Measurements from ENCODE around the gene ATF7IP.
A peak's percentile ranks its signal among the peaks of the same experiment; 100 is the strongest.
"Not testable (repeated sequence)": the region's sequence is repeated elsewhere in the genome, so short reads cannot be mapped to it uniquely, and the experiment has no call there.

The ATF7IP gene, protein sequence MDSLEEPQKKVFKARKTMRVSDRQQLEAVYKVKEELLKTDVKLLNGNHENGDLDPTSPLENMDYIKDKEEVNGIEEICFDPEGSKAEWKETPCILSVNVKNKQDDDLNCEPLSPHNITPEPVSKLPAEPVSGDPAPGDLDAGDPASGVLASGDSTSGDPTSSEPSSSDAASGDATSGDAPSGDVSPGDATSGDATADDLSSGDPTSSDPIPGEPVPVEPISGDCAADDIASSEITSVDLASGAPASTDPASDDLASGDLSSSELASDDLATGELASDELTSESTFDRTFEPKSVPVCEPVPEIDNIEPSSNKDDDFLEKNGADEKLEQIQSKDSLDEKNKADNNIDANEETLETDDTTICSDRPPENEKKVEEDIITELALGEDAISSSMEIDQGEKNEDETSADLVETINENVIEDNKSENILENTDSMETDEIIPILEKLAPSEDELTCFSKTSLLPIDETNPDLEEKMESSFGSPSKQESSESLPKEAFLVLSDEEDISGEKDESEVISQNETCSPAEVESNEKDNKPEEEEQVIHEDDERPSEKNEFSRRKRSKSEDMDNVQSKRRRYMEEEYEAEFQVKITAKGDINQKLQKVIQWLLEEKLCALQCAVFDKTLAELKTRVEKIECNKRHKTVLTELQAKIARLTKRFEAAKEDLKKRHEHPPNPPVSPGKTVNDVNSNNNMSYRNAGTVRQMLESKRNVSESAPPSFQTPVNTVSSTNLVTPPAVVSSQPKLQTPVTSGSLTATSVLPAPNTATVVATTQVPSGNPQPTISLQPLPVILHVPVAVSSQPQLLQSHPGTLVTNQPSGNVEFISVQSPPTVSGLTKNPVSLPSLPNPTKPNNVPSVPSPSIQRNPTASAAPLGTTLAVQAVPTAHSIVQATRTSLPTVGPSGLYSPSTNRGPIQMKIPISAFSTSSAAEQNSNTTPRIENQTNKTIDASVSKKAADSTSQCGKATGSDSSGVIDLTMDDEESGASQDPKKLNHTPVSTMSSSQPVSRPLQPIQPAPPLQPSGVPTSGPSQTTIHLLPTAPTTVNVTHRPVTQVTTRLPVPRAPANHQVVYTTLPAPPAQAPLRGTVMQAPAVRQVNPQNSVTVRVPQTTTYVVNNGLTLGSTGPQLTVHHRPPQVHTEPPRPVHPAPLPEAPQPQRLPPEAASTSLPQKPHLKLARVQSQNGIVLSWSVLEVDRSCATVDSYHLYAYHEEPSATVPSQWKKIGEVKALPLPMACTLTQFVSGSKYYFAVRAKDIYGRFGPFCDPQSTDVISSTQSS

DNA sequence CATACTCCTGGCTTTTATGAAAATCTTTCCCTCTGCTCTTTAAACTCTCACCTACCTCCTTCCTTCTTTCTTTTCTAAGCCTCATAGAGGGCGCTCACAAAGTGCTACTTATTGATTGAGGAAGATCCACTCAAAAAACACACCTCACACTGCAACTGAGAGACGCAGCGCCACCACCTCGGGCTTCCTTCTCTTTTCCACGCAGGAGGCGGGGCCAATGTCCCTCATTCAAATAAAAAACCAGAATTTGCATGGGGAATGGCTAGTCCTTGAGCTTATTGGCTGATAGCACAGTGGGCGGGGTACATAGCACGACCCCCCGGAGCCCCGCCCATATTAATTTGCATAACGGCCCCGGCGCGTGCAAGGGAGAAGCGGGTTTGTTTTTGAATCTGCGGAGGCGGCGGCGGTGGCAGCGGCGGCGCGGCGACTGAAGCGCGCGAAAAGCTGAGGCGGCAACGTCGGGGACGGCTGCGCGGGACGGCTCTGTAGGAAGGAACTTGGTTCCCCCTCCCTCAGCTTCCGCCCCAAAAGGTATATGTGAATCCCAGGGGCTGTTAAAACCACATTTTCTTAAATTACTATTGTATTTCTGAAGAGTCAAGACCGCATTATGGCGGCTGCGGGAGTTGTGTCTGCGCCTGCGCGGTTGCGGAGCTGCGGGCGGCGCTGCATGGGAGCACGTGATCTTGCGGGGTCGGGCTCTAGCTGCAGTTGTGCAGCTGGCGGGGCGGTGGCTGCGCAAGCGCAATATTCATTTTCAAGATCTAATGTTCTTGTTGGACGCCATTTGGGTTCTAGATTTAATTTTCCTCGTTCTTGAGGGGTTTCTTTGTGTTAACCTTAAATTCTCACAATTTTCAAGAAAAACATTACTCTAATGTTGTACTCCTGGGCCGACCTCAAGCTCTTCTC lies at the start of gene ATF7IP:
ATF7IP (plus strand) TSS at position 389 of the 915 bp plus-strand sequence. CDS start 58,234 bp downstream, outside the sequence.
- DNase-seq: peak; percentile 98

DNA sequence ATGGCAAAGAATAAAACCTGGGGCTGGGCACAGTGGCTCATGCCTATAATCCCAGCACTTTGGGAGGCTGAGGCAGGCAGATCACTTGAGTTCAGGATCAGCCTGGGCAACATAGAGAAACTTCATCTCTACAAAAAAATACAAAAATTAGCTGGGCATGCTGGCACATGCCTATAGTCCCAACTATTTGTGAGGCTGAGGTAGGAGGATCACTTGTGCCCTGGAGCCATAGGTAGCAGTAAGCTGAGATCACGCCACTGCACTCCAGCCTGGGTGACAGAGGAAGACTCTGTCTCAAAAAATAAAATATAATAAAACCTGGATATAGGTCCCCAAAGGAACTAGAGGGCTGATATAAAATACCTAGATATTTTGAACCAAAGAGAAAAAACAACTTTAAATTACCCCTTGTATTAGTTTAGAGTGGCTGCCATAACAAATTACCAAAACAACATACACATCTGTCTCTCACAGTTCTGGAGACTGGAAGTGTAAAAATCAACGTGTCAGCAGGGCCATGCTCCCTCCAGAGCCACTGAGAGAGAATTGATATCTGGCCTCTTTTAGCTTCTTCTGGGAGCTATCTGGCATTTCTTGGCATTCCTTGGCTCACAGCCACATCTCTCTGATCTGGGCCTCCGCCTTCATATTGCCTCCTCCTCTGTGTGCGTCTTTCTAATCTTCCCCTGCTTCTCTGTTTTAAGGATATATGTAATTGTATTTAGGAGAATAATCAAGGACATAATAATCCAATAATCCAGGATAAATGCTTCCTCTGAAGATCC lies 47.9 kb upstream of the ATF7IP start:
- no peak for DNase-seq

DNA sequence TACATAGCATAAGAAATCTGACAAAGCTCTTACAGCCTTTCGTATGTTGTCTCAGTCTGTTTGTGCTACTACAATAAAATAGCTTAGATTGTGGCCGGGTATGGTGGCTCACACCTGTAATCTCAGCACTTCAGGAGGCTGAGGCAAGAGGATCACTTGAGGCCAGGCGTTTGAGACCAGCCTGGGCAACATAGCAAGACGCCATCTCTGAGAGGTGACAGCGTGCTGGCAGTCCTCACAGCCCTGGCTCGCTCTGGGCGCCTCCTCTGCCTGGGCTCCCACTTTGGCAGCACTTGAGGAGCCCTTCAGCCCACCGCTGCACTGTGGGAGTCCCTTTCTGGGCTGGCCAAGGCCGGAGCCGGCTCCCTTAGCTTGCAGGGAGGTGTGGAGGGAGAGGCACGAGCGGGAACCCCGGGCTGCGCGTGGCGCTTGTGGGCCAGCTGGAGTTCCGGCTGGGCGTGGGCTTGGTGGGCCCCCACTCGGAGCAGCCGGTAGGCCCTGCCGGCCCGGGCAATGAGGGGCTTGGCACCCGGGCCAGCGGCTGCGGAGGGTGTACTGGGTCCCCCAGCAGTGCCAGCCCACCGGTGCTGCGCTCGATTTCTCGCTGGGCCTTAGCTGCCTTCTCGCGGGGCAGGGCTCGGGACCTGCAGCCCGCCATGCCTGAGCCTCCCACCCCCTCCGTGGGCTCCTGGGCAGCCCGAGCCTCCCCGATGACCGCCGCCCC lies 45.6 kb upstream of the ATF7IP start:
- not testable (repeated sequence) for DNase-seq

DNA sequence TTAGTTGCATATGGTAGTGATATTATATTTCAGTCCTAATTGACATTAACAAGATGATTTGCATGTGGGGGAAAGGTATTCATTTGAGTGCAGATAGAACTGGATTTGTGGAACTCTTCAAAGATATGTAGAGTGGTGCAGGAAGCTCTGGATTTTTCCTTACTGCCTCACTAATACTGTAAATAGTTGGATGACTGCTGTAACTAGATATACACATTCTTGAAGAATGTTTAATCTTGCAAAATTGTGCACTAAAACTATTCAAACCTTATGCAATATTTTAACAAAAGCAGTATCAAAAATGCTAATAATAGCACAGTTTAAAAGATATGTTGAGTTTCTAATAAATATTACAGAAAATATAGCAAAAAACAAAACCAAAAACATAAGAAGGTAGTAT lies 43.1 kb upstream of the ATF7IP start:
- DNase-seq: no peak

DNA sequence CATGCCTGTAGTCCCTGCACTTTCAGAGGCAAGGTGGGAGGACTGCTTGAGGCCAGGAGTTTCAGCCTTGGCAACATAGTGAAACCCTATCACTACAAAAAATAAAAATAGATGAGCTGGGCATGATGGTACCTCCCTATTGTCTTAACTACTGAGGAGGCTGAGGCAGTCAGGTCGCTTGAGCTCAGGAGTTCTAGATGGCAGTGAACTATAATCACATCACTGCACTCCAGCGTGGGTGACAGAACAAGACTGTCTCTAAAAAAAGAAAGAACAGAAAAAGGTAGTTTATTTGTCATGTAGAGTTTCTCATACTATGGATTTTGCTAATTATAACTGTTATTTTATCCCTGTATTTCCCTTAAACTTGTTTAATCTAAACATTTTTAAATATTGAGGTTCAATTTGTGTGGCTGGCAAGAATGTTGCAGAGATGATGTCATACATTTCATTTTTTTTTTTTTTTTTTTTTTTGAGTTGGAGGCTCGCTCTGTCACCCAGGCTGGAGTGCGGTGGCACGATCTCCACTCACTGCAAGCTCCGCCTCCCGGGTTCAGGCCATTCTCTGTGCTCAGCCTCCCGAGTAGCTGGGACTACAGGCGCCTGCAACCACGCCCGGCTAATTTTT lies 39.7 kb upstream of the ATF7IP start:
- no peak for DNase-seq

DNA sequence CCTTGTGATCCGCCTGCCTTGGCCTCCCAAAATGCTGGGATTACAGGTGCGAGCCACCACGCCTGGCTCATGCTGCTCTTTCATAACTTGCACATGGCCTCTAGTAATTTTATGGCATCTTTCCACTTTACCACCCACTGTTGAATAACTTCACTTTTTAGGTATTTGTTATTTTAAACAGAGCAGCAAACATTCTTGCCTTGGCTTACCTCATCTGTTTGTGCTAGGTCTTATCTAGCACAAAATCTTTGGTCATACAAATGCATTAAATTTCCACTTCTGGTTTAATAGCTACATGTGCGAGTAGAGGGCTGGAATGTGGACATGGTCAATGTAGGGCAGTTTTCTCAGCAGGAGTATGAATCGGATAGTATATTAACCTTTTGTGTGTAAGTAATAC lies 38.8 kb upstream of the ATF7IP start:
- no peak for DNase-seq

DNA sequence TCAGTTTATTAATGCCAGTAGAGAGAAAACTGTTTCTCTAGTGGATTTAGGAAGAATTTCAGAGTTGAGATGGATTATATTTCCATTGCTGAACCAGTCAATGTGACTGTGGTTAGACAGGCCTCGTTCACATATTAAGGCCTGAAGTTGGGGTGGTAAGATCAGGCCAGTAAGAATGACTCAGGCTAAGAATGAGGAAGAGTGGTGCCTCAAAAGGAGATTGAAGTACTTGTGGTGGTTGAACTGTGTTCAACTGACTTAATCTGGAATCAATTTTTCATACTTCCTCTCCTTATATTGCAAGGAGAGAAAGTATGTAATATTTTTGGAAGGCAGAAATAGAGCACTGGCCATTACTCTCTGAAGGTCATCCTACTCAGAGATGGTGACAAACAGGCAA lies 37.8 kb upstream of the ATF7IP start:
- peak; percentile 20 for DNase-seq

DNA sequence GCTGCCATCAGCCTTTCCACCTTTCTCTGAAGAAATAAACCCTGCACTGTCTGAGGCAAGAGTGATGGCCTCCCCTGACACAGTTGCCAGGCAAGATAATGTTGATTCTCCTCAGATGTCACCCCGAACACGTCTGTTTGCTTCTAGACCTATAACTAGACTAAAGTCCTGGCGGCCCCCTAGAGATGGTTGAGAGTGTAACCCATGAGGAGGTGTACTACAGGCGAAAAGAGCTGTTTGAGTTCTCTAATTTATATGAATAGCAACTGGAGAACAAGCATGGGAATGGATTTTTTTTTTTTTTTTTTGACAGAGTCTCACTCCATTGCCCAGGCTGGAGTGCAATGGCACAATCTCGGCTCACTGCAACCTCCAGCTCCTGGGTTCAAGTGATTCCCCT lies 33.0 kb upstream of the ATF7IP start:
- no peak for DNase-seq

DNA sequence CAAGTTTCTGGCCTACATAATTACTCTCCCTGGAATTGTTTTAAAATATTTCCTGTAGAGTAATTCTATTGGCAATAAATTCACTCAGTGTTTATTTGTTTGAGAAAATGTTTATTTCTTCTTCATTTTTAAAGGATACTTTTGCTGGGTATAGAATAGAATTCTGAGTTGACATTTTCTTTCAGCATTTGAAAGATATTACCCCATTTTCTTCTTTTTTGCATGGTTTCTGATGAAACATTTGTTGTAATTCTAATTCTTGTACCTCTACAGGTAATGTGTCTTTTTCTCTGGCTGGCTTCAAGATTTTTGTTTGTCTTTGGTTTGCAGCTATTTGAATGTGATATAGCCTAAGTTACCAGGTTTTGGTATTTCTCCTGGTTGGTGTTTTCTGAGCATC lies 25.1 kb upstream of the ATF7IP start:
- no peak for DNase-seq

DNA sequence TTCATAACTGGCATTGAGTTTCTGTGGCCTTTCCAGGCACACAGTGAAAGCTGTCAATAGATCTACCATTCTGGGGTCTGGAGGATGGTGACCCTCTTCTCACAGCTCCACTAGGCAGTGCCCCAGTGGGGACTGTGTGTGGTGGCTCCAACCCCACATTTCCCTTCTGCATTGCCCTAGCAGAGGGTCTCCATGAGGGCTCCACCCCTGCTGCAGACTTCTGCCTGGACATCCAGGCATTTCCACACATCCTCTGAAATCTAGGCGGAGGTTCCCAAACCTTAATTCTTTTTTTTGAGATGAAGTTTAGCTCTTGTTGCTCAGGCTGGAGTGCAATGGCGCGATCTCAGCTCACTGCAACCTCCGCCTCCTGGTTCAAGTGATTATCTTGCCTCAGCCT lies 14.0 kb upstream of the ATF7IP start:
- not testable (repeated sequence) for DNase-seq

DNA sequence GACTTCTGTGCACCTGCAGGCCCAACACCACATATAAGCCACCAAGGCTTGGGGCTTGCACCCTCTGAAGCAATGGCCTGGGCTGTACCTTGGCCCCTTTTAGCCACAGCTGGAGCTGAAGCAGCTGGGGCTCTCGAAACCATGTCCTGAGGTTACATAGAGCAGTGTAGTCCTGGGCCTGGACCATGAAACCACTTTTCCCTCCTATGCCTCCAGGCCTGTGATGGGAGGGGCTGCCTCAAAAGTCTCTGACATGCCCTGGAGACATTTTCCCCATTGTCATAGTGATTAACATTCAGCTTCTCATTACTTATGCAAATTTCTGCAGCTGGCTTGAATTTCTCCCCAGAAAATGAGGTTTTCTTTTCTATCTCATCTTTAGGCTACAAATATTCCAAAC lies 13.4 kb upstream of the ATF7IP start:
- DNase-seq: not testable (repeated sequence)

DNA sequence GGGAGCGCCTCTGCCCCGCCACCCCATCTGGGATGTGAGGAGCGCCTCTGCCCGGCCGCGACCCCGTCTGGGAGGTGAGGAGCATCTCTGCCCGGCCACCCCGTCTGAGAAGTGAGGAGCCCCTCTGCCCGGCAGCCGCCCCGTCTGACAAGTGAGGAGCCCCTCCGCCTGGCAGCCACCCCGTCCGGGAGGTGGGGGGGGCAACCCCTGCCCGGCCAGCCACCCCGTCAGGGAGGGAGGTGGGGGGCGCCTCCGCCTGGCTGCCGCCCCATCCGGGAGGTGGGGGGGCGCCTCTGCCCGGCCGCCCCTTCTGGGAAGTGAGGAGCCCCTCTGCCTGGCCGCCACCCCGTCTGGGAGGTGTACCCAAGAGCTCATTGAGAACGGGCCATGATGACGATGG lies 10.8 kb upstream of the ATF7IP start:
- DNase-seq: not testable (repeated sequence)

DNA sequence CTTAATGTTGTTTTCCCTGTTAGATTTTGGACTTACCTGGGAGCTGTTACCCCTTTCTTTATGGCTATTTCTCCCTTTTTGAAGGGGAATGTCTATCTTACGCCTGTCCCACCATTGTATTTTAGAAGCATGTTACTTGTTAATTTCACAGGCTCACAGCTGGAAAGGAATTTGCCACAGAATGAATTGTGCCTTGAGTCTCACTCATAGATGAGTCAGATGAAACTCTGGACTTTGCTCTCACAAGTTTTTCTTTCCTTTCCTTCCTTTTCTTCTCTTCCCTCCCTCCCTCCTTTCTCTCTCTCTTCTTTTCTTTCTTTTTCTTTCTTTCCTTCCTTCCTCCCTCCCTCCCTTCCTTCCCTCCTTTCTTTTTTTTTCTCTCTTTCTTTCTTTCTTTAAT lies 9.3 kb upstream of the ATF7IP start:
- DNase-seq: no peak

DNA sequence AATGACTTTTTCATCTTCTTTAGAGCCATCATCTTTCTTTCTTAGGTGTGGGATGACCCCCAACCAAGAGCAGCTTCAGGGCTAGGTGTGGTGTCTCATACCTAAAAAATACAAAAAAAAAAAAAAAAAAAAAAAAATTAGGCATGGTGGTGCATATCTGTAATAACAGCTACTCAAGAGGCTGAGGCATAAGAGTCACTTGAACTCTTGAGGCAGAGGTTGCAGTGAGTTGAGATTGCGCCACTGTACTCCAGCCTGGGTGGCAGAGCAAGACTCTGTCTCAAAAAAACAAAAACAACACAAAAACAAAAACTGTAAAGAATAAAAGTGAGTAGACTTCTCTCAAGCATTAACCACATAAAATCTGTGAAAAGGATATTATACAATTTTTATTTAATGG lies 8.0 kb upstream of the ATF7IP start:
- DNase-seq: no peak

DNA sequence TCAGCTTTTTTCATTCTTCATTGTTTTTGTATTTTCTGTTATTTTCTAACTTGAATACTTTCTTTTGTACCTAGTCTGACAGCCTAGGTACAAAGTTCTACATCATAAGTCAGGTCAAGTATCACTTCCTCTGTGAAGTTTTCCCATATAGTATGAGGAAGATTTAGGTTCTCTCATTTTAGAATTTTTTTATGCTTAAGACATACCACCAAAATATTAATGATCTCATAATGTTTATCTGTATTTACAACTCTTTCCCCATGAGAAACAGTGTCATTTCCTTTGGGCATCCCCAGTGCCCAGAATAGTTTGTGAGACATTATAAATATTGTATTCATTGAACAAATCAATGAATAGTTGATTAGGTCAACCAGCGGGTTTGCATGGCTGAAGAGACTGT lies 3.1 kb upstream of the ATF7IP start:
- no peak for DNase-seq

DNA sequence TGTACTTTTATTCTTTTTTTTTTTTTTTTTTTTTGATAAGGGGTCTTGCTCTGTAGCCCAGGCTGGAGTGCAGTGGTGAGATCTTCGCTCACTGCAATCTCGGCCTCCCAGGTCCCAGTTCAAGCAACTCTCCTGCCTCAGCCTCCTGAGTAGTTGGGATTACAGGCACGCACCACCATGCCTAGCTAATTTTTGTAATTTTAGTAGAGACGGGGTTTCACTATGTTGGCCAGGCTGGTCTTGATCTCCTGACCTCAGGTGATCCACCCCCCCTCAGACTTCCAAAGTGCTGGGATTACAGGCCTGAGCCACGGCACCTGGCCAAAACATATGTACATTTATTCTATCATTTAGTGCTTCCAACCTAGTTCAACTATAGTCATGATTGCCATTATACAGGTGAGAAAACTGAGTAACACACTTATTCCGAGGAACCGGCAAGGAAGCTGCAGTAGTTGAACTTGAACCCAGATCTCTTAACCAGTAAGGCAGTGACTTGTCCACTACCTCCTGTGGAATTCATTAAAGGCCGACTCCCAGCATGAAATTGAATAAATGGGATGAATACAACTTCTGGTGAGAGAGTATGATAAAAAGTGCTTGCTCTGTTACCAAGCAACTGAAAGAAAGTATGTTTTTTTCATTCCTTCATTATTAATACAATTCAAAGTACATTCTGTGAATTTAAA lies 755 bp upstream of the ATF7IP start:
- no peak for DNase-seq

DNA sequence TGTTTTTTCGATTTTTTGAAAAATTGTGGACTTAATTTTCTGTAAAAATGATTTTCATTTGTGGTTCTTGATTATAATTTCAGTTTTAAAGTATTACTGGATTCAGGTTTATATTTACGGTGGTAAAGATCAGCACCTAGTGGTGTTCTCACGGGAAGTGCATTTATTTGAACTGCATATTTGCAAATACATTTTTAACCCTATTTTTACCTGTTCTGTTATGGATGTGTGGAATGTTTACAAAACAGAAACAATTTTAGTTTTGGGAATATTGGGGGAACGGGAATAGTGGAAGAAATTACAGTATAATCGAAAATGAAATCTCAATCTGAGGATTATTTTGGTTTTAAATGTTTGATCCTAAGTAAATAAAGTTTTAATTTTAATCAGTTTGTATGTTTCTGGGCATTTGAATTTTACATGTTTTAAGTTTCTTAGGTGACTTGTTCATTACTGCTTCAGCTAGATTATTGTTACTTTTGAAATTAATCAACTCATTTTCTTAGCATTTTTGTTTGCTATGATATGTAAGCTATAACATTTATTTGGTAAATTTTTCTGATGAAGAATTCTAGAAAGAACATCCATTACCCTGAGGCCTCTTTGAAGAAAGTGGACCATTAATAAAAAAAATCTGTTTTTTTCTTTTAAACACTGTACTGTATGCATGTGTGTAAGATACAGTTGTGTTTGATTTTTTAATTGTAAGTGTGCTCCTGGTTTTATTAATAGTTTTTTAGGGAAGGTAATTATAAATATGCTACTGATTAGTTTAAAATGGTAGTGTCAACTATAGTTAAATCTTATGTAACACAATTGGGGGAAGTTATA lies 942 bp downstream of the ATF7IP start:
- no peak for DNase-seq

DNA sequence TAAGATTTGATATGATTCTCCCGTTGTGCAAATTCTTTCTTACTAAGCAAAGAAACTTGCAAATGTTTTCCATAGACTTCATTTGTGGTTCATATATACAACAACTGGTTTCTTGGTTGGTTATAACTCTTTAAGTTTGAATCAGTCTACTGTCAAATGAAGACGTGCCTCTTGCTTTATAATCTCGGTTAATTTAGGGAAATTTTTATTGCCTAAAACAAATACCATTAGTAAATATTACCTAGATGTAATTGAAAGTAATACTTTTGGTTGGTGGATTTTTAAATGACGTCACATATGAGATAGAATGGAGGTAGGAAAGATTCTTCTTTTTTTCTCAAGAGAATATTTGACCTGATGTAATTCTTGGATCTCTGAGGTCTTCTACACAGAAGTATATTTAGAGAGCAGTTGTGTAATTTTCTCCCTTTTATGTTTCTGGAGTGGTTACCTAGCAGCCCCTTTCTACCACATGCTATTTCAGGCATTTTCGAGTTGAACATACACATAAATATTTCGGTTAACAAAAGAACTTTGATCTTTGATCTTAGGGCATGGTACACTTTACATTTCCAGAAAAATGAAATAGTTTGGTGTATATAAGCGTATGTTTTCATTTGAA lies 1.7 kb downstream of the ATF7IP start:
- peak; percentile 45 for DNase-seq

Measured in fibroblast of skin of right quadriceps (primary cell).